GM12873 (cell line): Measurements from ENCODE around the gene NEBL.

ENCODE experiments used
- TF ChIP-seq, protein P1 (sequence below): IDR thresholded peaks from 2 replicates; pipeline ENCODE4 v1.5.1; 2012; ENCODE audit warnings: low read depth, mild to moderate bottlenecking, moderate library complexity, low read length, control low read depth; ENCODE audit not compliant: insufficient read depth; ENCODE audit errors: missing control alignments

Gene NEBL

GRCh38 chr10:20811131-20811530 is 86.0 kb downstream of the NEBL start:
- TF ChIP-seq, protein P1, sequence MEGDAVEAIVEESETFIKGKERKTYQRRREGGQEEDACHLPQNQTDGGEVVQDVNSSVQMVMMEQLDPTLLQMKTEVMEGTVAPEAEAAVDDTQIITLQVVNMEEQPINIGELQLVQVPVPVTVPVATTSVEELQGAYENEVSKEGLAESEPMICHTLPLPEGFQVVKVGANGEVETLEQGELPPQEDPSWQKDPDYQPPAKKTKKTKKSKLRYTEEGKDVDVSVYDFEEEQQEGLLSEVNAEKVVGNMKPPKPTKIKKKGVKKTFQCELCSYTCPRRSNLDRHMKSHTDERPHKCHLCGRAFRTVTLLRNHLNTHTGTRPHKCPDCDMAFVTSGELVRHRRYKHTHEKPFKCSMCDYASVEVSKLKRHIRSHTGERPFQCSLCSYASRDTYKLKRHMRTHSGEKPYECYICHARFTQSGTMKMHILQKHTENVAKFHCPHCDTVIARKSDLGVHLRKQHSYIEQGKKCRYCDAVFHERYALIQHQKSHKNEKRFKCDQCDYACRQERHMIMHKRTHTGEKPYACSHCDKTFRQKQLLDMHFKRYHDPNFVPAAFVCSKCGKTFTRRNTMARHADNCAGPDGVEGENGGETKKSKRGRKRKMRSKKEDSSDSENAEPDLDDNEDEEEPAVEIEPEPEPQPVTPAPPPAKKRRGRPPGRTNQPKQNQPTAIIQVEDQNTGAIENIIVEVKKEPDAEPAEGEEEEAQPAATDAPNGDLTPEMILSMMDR: no peak

DNA sequence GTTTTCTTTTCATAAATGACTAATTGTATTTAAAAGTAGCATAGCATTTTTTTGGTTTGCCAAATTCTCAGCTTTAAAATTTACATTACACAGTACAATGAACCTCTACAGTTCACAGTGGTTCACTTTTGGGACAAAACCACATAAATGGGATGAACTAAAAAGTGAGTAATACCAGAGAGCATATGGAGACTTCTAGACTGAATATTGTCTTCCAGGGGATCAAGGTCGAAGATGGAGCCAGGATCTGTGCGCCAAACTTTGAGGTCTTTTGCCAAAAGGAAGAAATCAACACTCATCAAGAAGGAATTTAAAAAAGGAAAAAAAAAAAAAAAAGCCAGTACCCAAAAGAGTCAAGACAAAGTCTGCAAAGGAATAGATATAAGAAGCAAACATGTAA is 87.5 kb downstream of the NEBL start:
- TF ChIP-seq, protein P1: no peak

GRCh38 chr10:20806487-20806886 is 90.6 kb downstream of the NEBL start:
- TF ChIP-seq, protein P1: no peak

- TF ChIP-seq, protein P1: no peak
Observed at GRCh38 chr10:20797290-20797689, 99.8 kb downstream of the NEBL start.

- TF ChIP-seq, protein P1: no peak
Observed at GRCh38 chr10:20795391-20795790, 101.7 kb downstream of the NEBL start.

DNA sequence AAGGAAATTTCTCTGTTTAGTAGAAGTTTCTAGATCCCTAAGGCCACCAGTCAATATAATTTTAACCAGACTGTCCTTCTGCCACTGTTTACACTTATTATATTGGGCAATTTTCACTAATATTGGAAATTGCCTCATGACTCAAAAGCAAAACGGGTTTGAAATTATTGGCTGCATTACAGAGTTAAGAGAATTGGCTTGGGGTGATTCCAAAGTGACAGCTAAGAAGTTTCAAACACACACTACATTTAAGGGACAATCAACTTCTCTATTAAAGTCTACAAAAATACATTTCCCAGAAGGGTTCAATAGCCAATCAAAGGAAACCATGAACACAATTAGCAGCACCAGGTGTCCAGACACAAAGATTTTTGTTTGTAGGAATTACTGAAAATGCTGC is 111.9 kb downstream of the NEBL start:
- TF ChIP-seq, protein P1: no peak

GRCh38 chr10:20778008-20778757 is 118.9 kb downstream of the NEBL start:
- TF ChIP-seq, protein P1: no peak
